HG03460 (cell line): ENCODE measurements around the gene UGGT2.
"Not testable (repeated sequence)": the region's sequence is repeated elsewhere in the genome, so short reads cannot be mapped to it uniquely, and the experiment has no call there.

Source experiments
- ATAC-seq: cut with Tn5 transposase; IDR thresholded peaks from one replicate; pipeline ENCODE4 v1.9.1; 2021; ENCODE audit not compliant: unreplicated experiment

The UGGT2 gene

DNA sequence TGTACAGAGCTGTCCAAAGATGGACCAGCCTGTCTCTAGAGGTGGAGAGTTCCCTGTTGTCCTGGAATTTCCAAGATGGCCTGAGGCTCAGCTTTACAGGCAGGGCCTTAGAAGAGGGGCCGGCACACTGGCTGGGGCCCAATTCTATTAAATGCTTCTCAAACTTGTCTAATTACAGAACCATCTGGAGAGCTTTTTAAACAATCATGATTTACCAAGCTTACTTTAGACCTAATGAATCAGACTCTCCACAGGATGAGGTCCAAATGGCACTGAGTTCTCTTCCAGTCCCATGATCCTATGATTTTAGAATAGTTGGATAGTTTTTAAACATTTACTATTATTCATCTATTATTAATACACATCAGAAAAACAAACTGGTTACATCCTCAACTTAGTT lies 252.8 kb downstream of the UGGT2 start:
- no peak for ATAC-seq

DNA sequence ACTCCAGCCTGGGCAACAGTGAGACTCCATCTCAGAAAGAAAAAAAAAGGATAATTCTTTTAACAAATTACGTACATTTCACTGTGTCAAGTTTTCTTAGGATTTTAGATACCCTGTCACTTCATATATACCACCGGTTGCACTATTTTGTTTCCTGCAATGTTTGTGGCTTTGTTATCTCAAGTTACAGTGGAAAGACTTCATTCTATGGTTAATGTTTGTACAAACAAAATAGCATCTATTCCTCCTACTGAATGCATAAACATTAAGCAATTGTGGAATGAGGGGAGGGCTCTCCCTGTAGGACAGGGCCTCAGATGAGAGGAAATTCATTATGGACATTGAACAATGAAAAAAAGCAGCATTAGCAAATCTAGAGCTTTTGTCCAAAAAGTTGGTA lies 256.2 kb downstream of the UGGT2 start:
- no peak for ATAC-seq

GRCh38 chr13:95793781-95794180 lies 259.4 kb downstream of the UGGT2 start:
- ATAC-seq = no peak

DNA sequence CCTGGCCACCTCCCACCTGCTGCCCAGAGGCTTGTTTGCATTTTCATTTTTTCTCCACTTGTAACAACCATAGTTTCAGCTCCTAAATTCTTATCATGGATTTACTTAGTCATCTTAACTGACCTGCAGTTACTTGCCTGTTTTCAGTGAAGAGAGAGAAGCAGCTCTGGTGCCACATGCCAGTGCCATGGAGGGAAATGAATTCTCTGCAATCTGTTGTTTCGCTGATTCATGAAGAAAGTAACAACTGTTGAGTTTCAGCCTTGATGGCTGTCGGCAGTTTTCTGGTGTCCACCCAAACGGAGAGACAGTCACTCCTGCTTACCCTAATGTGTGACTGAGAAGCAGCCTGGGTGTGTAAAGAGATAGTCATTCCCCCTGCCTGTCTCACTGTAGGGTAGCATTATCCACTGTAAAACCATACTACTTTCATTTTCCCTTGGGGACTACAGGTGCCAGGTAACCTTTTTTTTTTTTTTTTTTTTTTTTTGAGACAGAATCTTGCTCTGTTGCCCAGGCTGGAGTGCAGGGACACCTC lies 260.1 kb downstream of the UGGT2 start:
- ATAC-seq = no peak

DNA sequence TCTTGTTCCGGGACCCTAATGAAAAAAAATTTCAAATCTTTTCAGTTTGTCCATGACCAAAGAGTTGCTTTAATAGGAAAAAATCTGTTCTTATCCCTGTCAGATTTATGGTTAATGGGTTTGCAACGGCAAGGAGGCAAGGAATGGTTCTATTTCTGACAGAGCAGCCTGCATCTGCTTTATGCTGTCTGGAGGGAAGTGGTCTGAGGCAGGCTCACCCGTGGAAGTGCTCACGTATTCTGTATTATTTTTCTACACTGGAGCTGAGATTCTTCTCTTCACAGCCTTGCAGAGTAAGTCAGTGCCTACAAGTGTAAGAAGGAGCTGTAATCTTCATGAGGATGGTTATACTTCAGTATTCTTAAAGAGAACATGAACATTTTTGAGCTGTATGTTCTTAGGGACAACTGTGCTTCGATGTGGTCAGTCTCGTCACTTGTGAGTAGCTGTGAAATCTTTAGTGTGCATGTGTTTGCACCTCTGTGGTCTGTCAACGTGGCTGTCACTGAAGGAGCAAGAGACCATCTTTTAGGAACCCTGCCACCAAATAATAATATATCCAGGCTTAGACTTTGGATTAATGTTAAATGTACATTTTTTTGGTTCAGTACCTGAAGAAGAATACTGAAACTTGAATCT lies 262.0 kb downstream of the UGGT2 start:
- no peak for ATAC-seq

DNA sequence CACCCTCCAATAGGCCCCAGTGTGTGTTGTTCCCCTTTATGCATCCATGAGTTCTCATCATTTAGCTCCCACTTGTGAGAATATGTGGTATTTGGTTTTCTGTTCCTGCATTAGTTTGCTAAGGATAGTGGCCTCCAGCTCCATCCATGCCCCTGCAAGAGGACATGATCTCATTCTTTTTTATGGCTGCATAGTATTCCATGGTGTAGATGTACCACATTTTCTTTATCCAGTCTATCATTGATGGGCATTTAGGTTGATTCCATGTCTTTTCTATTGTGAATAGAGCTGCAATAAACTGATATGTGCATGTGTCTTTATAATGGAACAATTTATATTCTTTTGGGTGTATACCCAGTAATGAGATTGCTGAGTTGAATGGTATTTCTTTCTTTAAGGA lies 263.9 kb downstream of the UGGT2 start:
- not testable (repeated sequence) for ATAC-seq

DNA sequence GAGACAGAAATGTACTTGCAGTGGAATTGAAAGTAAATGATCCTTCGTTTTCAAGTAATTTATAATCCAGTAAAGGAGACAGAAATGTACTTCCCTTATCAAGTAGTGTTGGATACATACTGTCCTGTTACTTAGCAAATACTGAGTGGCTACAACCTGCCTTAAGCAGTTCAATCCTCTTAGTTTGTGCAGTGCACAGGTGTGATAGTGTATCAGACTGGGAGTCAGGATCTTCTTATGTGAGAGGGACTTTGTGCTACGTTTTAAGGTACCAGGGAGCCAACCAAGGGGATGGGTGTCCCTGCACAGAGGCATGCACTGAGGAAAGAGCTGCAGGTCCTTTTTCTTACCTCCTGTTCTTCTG lies 265.1 kb downstream of the UGGT2 start:
- no peak for ATAC-seq

DNA sequence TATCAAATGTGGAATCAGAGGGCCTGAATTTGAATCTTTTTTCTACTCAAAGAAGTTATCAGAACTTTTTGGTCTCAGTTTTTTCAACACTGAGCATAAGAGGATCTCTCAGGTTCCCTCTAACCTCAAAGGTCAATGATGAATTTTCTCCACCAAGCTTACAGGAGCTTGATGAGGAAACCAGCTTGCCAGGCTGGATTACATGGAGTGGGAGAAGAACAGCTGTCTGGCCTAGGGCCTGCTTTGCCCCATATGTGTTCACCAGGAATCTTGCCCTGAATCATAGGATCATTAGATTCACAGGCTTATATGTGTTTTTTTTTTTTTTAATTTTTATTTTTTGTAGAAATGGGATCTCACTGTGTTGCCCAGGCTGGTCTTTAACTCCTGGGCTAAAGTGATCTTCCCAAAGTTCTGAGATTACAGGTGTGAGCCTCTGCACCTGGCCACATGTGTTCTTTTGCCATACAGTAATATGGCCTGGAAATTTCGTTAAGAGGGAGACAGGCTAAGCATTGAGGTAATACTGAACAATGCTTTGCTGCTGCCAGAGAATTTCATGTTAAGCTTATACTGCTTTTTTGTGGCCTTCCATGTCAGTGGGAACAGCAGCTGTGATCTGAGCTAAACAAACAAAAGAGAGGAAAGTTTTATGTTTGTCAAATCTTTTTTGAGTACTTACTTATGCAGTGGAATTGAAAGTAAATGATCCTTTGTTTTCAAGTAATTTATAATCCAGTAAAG lies 265.7 kb downstream of the UGGT2 start:
- ATAC-seq = no peak

DNA sequence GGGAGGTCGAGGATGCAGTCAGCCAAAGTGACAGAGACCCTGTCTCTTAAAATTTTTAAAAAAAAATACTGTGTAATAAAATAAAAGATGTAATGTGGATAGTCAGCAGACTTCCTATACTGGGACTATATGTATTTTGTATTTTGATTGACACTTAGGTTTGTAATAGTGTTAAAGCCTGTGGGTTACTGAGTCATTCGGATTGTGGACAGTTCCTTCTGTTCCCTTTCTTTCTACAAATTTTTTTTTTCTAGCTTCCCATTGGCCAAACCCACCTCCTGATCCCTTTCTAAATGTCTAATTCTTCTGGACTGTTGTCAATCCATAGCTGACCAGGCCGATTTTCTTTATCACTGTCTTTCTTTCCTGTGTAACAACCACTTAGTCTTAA lies 268.3 kb downstream of the UGGT2 start:
- no peak for ATAC-seq

DNA sequence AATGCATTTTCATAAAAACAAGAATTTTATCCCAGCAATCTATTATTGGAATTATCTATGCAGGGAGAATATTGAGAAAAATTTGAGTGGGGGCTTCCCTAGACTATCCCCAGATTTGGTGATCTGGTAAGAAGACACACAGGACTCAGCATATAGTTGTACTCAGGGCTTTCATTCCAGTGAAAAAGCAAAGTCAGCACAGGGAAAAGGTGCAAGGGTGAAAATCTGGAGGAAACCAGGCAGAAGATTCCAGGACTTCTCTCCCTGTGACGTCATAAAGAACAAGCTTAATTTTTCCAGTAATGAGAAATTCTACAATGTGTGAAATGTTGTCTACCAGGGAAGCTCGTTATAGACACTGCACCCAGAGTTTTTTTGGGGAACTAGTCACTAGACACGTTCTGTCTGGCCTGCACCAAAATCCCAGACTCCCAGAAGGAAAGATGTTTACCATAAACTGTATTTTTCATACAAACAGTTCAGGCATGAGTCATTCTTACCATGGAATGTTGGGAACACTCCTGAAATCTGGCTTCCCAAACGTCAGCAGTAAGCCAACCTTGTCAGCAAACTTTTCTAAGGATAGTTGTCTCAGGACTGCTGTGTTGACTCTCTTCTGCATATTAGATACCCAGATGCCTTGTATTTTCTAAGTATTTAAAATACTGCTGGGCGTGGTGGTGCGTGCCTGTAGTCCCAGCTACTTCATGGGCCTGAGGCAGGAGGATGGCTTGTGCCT lies 268.9 kb downstream of the UGGT2 start:
- no peak for ATAC-seq

GRCh38 chr13:95783747-95784146 lies 269.5 kb downstream of the UGGT2 start:
- ATAC-seq = no peak

GRCh38 chr13:95781940-95782339 lies 271.3 kb downstream of the UGGT2 start:
- ATAC-seq = not testable (repeated sequence)

- ATAC-seq = no peak
These were observed 272.2 kb downstream of the UGGT2 start for GRCh38 chr13:95781016-95781415.

DNA sequence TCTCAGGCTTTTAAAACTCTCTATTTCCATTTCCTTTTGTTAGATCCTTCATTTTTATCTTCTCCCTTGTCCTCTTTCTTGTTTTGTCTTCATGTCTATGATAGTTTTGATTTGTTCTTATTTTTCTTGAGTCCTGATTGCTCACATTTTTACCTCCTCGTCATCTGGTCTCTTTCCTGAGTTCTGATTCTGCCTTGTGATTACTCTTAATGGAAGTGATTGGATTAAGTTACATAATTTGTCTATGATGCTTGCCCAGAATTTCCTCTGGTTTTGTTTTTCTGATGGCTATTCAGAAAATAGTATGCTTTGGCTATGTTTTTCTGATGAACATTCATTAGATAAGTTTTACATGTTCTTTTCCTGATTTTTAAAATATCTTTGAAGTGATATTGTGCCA lies 273.7 kb downstream of the UGGT2 start:
- ATAC-seq = no peak

- ATAC-seq = no peak
These were observed 281.3 kb downstream of the UGGT2 start for GRCh38 chr13:95771905-95772304.

GRCh38 chr13:95763601-95764000 lies 289.6 kb downstream of the UGGT2 start:
- ATAC-seq = no peak

DNA sequence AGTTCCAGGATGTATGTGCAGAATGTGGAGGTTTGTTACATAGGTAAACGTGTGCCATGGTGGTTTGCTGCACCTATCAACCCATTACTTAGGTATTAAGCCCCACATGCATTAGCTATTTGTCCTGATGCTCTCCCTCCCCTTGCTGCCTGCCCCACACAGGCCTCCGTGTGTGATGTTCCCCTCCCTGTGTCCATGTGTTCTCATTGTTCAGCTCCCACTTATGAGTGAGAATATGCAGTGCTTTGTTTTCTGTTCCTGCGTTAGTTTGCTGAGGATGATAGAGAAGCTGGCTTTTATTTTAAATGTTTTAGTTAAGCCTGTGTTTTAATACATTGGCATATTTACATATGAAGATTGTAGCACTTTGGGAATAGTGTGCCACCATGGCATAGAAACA lies 290.6 kb downstream of the UGGT2 start:
- not testable (repeated sequence) for ATAC-seq

DNA sequence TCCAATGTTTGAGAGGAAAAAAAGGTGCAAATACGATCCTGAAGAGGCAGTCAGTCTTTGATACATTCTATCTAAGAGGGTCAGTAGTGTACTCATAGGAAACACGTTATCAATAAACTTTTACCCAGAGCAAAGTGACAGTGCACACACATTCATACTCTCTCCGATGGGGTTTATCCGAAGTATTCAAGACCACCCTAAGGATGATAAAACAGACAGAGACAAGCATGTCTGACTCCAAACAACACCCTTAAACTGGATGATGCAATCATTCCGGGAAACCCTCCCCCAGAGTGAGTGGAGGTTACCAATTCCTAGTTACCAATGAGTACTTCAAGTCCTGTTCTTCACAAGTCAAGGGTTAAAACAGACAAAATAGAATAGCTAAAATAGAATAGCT lies 297.1 kb downstream of the UGGT2 start:
- no peak for ATAC-seq

GRCh38 chr13:95754069-95754468 lies 299.1 kb downstream of the UGGT2 start:
- ATAC-seq = no peak

DNA sequence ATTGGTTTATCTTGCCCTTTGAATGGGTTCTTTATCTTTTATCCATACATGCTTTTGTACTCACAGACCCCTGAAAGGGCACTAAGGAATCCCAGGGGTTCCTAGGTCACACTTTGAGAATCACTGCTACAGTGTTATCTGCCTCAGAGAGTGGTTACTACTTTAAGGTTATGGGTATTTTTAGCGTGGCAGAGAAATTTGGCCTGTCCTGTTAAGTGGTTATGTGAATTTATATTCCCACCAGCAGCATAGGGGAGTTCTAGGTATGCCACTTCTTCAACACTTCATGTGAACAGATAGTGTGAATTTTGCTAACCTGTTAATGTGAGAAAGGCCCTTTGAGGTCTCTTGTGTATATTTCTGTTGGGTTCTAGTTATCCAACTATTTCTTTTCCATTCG lies 300.5 kb downstream of the UGGT2 start:
- ATAC-seq = no peak
